Measurements from ENCODE around the gene RBP5.

The RBP5 gene

DNA sequence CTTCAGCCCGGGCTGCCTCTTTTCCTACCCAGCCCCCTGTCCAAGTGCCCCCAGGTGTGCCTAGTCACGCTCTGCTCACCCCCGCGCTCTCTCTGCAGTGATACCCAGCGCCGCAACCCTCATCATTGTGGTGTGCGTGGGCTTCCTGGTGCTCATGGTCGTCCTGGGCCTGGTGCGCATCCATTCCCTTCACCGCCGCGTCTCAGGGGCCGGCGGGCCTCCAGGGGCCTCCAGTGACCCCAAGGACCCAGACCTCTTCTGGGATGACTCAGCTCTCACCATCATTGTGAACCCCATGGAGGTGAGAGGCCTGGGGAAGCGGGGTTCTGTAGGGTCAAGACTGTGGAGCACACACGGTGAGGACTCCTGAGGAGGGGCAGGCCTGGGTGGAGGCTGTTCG, 28.7 kb upstream of the RBP5 start:
- Histone ChIP-seq H3K27ac (ENCODE audit: low read length) (no peak overlapping the region), H3K27me3 (ENCODE audit: insufficient read depth, low read length) (no peaks in the 10 kb centered on the region; the same call in 1 of the 2 replicates), H3K36me3 (ENCODE audit: insufficient read depth, low read depth, low read length) (peaks cover 18% of the 10 kb centered on the region; the same call in 1 of the 2 replicates), H3K9ac (ENCODE audit: low read depth, low read length) (no peak overlapping the region), H3K4me3 (ENCODE audit: low read length) (no peak overlapping the region), H3K9me3 (ENCODE audit: insufficient read depth, low read depth, low read length) (no peaks in the 10 kb centered on the region), H3K4me1 (ENCODE audit: insufficient read depth, low read length) (no peaks in the 10 kb centered on the region)

DNA sequence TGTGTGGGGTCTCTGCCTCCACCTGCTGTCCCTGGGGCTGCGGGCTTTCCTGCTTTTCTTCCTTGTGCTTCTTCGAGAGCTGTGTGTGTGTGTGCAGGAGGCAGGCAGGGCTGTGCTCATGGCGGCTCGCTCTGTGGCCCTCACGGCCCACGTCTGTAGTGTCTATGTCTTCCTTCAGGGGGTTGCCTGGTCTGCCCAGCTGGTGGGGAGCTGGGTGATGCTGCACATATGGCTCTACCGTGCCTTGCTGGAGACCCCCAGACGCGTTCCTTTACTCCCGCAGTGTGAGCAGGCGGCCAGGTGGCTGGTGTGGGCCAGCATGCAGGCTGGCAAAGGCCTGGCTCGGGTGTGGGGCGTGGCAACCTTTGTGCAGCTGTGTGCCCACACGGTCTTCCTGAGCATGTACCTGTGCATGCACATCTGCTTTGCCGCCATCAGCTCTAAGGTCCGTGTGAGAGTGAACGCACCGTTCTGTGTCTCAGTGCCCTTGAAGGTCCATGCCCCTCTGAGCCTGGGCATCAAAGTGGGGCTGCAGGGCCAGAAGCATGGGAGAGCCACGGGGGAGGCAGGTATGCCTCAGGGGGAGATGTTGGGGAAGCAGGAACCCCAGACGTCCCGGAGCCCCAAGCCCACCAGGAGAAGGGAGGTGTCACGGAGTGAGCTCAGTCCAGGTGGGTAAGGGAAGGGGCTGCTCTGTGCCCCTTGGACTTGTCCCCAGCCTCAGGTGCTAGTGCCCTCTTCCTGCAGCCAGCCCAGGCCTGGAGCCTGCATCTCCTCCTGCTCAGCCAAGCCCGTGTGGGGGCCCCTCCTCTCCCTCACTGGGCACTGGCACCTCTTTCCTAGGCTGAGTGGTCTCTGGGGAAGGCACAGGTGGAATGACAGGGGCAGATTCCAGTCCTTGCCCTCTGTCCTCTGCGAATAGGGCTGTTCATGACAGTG, 27.8 kb upstream of the RBP5 start:
- Histone ChIP-seq H3K9me3 (ENCODE audit: insufficient read depth, low read depth, low read length) (no peaks in the 10 kb centered on the region), H3K27me3 (ENCODE audit: insufficient read depth, low read length) (no peaks in the 10 kb centered on the region; the same call in 1 of the 2 replicates), H3K9ac (ENCODE audit: low read depth, low read length) (no peak overlapping the region), H3K4me1 (ENCODE audit: insufficient read depth, low read length) (no peaks in the 10 kb centered on the region), H3K27ac (ENCODE audit: low read length) (no peak overlapping the region), H3K36me3 (ENCODE audit: insufficient read depth, low read depth, low read length) (peaks cover 22% of the 10 kb centered on the region; the same call in 1 of the 2 replicates), H3K4me3 (ENCODE audit: low read length) (no peak overlapping the region)

DNA sequence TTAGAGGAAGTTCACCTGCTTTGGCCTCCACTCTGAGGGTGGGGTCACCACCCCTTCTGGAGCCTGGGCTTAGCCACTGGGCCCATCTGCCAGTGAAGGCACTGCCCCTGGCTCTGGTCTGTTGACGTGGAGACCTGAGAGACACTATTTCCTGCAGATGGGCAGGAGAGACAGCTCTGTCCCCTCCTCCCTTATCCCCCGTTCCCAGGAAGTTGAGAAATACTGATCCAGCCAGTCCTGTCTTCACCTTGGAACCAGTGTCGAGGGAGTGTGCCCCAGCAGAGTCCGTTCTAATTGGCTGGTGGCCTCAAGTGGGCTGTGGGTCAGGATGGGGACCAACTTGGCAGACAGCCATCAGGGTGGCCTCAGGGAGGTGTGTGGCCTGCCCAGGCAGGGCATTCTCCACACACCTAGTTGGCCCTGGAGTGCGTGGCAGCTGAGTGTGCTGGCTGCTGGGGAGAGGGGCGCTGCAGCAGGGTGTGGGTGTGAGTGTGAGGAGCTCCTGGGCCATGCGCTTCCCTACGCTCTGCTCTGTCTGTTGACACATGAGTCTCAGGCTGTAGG, 26.9 kb upstream of the RBP5 start:
- Histone ChIP-seq H3K4me1 (ENCODE audit: insufficient read depth, low read length) (no peaks in the 10 kb centered on the region), H3K4me3 (ENCODE audit: low read length) (no peak overlapping the region), H3K27ac (ENCODE audit: low read length) (no peak overlapping the region), H3K9ac (ENCODE audit: low read depth, low read length) (no peak overlapping the region), H3K27me3 (ENCODE audit: insufficient read depth, low read length) (no peaks in the 10 kb centered on the region), H3K36me3 (ENCODE audit: insufficient read depth, low read depth, low read length) (peaks cover 30% of the 10 kb centered on the region), H3K9me3 (ENCODE audit: insufficient read depth, low read depth, low read length) (no peaks in the 10 kb centered on the region)

DNA sequence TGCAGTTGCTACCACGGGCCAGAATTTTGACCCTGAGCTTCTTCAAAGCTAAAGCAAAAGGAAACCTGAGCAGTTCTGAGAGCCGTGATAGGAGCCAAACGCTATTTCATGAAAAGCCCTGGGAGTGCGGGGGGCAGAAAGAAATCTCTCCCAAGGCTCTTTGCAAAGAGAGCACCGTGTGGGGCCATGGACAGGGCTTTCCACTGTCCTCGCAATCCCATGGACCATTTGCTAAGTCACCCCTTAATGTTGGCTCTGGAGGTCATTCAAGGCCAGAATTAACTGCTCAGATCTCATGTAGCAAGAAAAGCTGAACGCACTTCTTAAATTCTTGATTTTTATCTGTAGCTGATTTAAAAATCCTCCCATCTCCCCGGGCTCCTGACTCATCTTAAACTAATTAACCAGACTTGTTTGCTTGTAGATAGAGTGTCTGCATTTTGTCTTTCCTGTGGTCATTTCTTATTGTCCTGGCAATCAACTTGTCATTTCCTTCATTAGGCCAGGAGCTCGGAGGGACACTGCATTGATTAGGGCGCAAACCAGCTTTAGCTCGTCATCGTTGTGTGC, 26.3 kb upstream of the RBP5 start:
- Histone ChIP-seq H3K4me1 (ENCODE audit: insufficient read depth, low read length) (no peaks in the 10 kb centered on the region), H3K36me3 (ENCODE audit: insufficient read depth, low read depth, low read length) (peaks cover 35% of the 10 kb centered on the region), H3K27me3 (ENCODE audit: insufficient read depth, low read length) (no peaks in the 10 kb centered on the region), H3K27ac (ENCODE audit: low read length) (no peak overlapping the region), H3K4me3 (ENCODE audit: low read length) (no peak overlapping the region), H3K9me3 (ENCODE audit: insufficient read depth, low read depth, low read length) (no peaks in the 10 kb centered on the region), H3K9ac (ENCODE audit: low read depth, low read length) (no peak overlapping the region)

DNA sequence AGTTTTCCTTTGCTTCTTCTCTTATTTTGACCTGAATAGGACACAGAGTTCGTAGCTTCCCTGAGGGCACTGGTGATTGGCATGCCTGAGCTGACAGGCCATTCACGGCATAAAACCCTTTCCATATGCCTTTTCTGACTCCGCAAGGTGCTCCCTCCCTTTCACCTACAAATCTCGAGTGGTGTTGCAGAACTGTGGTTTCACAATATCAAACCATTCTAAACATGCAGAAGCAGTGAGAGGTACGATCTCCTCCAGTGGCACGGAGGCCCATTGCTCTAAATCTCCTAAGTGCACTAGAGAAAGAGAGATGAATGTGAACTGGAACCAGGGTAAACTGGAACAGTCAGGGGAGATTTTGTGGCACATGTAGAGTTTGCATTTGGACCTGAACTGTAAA, 25.4 kb upstream of the RBP5 start:
- H3K9me3 ChIP-seq (ENCODE audit: insufficient read depth, low read depth, low read length): no peaks in the 10 kb centered on the region
- peaks cover 45% of the 10 kb centered on the region for H3K36me3 ChIP-seq (ENCODE audit: insufficient read depth, low read depth, low read length)
- no peak overlapping the region for H3K9ac ChIP-seq (ENCODE audit: low read depth, low read length)
- H3K27me3 ChIP-seq (ENCODE audit: insufficient read depth, low read length): no peaks in the 10 kb centered on the region
- H3K27ac ChIP-seq (ENCODE audit: low read length): no peak overlapping the region
- no peak overlapping the region for H3K4me3 ChIP-seq (ENCODE audit: low read length)
- no peaks in the 10 kb centered on the region for H3K4me1 ChIP-seq (ENCODE audit: insufficient read depth, low read length)

DNA sequence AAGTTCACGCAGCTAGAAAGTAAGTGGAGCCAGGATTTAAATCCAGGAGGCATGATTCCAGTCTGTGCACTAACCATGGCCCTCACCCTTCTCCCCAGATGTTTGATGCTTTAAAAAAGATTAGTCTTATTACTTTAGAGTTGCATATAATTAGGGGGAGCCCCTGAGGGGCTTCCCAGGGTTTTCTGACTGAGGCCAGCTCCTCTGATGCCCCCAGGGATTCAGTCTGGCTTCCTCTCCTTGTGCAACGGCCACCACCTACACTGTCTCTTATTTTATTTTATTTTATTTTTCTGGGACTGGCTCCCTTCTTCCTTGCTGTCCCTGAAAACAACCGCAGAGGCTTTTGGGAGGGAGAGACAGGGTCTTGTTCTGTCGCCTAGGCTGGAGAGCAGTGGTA, 24.1 kb upstream of the RBP5 start:
- no peak overlapping the region for H3K9ac ChIP-seq (ENCODE audit: low read depth, low read length)
- H3K36me3 ChIP-seq (ENCODE audit: insufficient read depth, low read depth, low read length): peaks cover 53% of the 10 kb centered on the region

DNA sequence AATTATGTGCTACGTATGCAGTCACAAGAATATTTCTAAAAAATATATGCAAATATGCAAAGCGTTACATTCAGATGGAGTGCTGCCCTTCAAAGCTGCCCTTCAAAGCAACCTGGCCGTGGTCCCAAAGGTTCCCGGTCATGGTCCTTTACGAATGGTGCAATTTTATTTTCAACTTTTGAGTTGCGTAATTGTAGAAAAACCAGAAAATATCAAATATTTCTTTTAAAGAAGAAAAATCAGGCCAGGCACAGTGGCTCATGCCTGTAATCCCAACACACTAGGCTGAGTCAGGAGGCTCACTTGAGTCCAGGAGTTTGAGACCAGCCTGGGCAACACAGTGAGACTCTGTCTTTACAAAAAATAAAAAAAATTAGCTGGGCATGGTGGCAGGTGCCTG, 22.8 kb upstream of the RBP5 start:
- no peak overlapping the region for H3K9ac ChIP-seq (ENCODE audit: low read depth, low read length)
- H3K4me1 ChIP-seq (ENCODE audit: insufficient read depth, low read length): no peaks in the 10 kb centered on the region
- peaks cover 59% of the 10 kb centered on the region for H3K36me3 ChIP-seq (ENCODE audit: insufficient read depth, low read depth, low read length)
- no peaks in the 10 kb centered on the region for H3K9me3 ChIP-seq (ENCODE audit: insufficient read depth, low read depth, low read length)
- no peak overlapping the region for H3K4me3 ChIP-seq (ENCODE audit: low read length)
- H3K27ac ChIP-seq (ENCODE audit: low read length): no peak overlapping the region
- no peaks in the 10 kb centered on the region for H3K27me3 ChIP-seq (ENCODE audit: insufficient read depth, low read length)

More for the DNA sequence above, 24.1 kb upstream of the RBP5 start:
- Histone ChIP-seq H3K27ac (ENCODE audit: low read length) (no peak overlapping the region), H3K27me3 (ENCODE audit: insufficient read depth, low read length) (no peaks in the 10 kb centered on the region), H3K9me3 (ENCODE audit: insufficient read depth, low read depth, low read length) (no peaks in the 10 kb centered on the region), H3K4me1 (ENCODE audit: insufficient read depth, low read length) (no peaks in the 10 kb centered on the region), H3K4me3 (ENCODE audit: low read length) (no peak overlapping the region)

DNA sequence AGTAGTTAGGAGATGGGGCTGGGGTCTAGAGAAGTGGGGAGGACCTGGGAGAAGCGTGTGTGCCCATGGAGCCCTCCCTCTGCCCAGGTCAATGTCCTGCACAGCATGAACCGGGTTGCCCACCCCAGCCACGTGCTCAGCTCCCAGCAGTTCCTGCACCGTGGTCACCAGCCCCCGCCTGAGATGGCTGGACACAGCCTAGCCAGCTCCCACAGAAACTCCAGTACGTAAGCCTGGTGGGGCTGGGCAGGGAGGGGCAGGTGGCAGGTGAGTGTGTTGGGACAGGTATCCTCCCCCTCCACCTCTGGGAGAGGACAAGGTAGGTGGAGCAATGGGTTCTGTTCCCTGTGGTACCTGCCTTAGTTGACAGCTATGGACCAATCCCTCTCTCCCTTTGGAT, 22.2 kb upstream of the RBP5 start:
- Histone ChIP-seq H3K4me3 (ENCODE audit: low read length) (no peak overlapping the region), H3K9ac (ENCODE audit: low read depth, low read length) (no peak overlapping the region), H3K27me3 (ENCODE audit: insufficient read depth, low read length) (no peaks in the 10 kb centered on the region), H3K27ac (ENCODE audit: low read length) (no peak overlapping the region), H3K4me1 (ENCODE audit: insufficient read depth, low read length) (no peaks in the 10 kb centered on the region), H3K9me3 (ENCODE audit: insufficient read depth, low read depth, low read length) (no peaks in the 10 kb centered on the region), H3K36me3 (ENCODE audit: insufficient read depth, low read depth, low read length) (peaks cover 62% of the 10 kb centered on the region)

DNA sequence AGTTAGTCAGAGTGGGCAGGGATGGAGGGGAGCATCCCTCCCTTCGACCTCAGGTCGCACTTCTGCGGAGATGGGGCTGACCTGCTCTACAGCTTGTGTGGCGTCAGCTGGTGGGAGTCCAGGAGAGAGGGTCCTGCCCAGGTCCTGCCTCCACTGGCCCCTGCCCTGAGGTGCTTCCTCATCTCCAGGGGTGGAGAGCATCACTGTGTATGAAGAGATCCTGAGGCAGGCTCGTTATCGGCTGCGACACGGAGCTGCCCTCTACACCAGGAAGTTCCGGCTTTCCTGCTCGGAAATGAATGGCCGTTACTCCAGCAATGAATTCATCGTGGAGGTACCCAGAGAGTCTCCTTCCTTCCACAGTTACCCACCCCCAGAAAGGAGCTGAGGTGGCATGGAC, 21.7 kb upstream of the RBP5 start:
- H3K27me3 ChIP-seq (ENCODE audit: insufficient read depth, low read length): no peaks in the 10 kb centered on the region
- H3K27ac ChIP-seq (ENCODE audit: low read length): no peak overlapping the region
- no peak overlapping the region for H3K4me3 ChIP-seq (ENCODE audit: low read length)
- no peaks in the 10 kb centered on the region for H3K9me3 ChIP-seq (ENCODE audit: insufficient read depth, low read depth, low read length)
- no peak overlapping the region for H3K9ac ChIP-seq (ENCODE audit: low read depth, low read length)
- H3K36me3 ChIP-seq (ENCODE audit: insufficient read depth, low read depth, low read length): peaks cover 58% of the 10 kb centered on the region
- H3K4me1 ChIP-seq (ENCODE audit: insufficient read depth, low read length): no peaks in the 10 kb centered on the region

DNA sequence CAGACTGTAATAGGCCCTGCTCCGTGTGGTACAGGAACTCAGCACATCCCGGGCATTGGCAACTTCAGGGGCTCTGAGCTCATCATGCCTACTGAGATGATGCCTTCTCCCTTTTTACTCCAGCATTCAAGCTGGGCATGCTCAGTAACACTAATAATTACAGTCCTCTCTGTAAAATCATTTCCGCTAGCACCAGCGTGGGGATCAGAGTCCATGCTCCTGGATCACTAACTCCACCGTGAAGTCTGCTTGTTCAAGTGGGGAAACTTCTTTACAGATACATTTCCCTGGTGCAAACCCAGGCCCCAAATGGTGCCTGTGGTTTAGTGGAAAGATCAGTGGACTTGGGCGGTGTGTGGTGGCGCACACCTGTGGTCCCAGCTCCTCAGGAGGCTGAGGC, 18.2 kb upstream of the RBP5 start:
- H3K27ac ChIP-seq (ENCODE audit: low read length): no peak overlapping the region
- H3K4me3 ChIP-seq (ENCODE audit: low read length): no peak overlapping the region
- no peak overlapping the region for H3K9ac ChIP-seq (ENCODE audit: low read depth, low read length)
- no peaks in the 10 kb centered on the region for H3K27me3 ChIP-seq (ENCODE audit: insufficient read depth, low read length)
- no peaks in the 10 kb centered on the region for H3K9me3 ChIP-seq (ENCODE audit: insufficient read depth, low read depth, low read length)
- H3K4me1 ChIP-seq (ENCODE audit: insufficient read depth, low read length): no peaks in the 10 kb centered on the region
- peaks cover 49% of the 10 kb centered on the region for H3K36me3 ChIP-seq (ENCODE audit: insufficient read depth, low read depth, low read length)

DNA sequence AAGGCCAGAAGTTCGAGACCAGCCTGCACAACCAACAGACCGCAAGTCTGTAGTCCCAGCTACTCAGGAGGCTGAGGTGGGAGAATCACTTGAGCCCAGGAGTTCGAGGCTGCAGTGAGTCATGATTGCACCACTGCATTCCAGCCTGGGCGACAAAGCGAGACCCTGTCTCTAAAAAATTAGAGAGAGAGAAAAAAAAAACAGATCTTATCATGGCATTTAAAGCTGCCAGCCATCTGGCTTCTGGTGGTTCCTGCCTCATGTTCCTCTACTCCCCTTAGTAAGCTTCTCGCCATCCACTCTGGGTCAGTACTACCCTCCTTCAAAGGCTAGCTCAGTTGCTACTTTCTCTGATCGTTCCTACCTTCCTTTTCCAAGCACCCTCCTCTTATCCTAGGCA, 17.5 kb upstream of the RBP5 start:
- H3K27ac ChIP-seq (ENCODE audit: low read length): no peak overlapping the region
- no peak overlapping the region for H3K9ac ChIP-seq (ENCODE audit: low read depth, low read length)
- peaks cover 53% of the 10 kb centered on the region for H3K36me3 ChIP-seq (ENCODE audit: insufficient read depth, low read depth, low read length)
- H3K4me3 ChIP-seq (ENCODE audit: low read length): no peak overlapping the region
- H3K27me3 ChIP-seq (ENCODE audit: insufficient read depth, low read length): no peaks in the 10 kb centered on the region
- no peaks in the 10 kb centered on the region for H3K9me3 ChIP-seq (ENCODE audit: insufficient read depth, low read depth, low read length)
- no peaks in the 10 kb centered on the region for H3K4me1 ChIP-seq (ENCODE audit: insufficient read depth, low read length)

DNA sequence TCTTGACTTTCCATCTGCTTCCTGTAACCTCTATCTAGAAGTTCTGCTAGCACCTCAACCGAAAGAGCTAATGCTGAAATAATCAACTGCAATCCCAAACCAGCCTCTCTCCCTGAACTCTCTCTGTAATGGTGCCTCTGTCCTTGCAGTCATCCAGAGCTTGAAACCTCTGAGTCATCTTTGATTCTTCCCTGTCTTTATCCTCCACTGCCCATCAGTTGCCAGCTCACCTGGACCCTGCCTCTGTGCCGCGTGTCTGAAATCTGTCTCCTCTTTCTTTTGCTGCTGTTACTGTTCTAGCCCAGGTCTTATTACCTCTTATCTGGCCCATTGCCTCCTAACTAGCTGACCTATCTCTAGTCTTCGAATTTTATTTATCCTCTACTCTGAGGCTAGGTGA, 17.0 kb upstream of the RBP5 start:
- H3K9me3 ChIP-seq (ENCODE audit: insufficient read depth, low read depth, low read length): no peaks in the 10 kb centered on the region
- no peak overlapping the region for H3K27ac ChIP-seq (ENCODE audit: low read length)
- H3K9ac ChIP-seq (ENCODE audit: low read depth, low read length): no peak overlapping the region
- H3K27me3 ChIP-seq (ENCODE audit: insufficient read depth, low read length): no peaks in the 10 kb centered on the region
- peaks cover 49% of the 10 kb centered on the region for H3K36me3 ChIP-seq (ENCODE audit: insufficient read depth, low read depth, low read length)
- no peak overlapping the region for H3K4me3 ChIP-seq (ENCODE audit: low read length)
- H3K4me1 ChIP-seq (ENCODE audit: insufficient read depth, low read length): no peaks in the 10 kb centered on the region

Measured in iPS-20b (cell line).